Mesenchymal stem cell (in vitro differentiated cells and primary cell): ENCODE measurements around the gene RNF227. TPM values are rescaled to one million over a fixed set of nuclear protein-coding genes. Genes with fewer than 3 reads are reported as not detected.
A peak's percentile ranks its signal among the peaks of the same experiment; 100 is the strongest.

Experiments
- DNase-seq: peaks from one replicate; pipeline ENCODE4 v3.0.0-alpha.2; 2013
- H2AFZ ChIP-seq: one replicate; pipeline ENCODE4 v1.6.1; 2013; ENCODE audit warnings: low read depth, mild to moderate bottlenecking, control low read depth, inconsistent platforms, low read length, moderate library complexity
- H2AK5ac ChIP-seq: 2 replicates; pipeline ENCODE4 v1.6.1; 2013; ENCODE audit warnings: low read length, moderate library complexity, mild to moderate bottlenecking, inconsistent platforms; ENCODE audit not compliant: severe bottlenecking
- H2BK120ac ChIP-seq: one replicate; pipeline ENCODE4 v1.6.1; 2013; ENCODE audit warnings: low read depth, mild to moderate bottlenecking, inconsistent platforms, low read length, moderate library complexity
- H2BK12ac ChIP-seq, 2 experiments: one replicate each; pipeline ENCODE4 v1.6.1; 2013; ENCODE audit warnings: inconsistent platforms in 2 of 2, low read length in 2 of 2, mild to moderate bottlenecking in 2 of 2, moderate library complexity in 2 of 2, control low read depth in 1 of 2
- H2BK15ac ChIP-seq: one replicate; pipeline ENCODE4 v1.6.1; 2013; ENCODE audit warnings: mild to moderate bottlenecking, low read depth, inconsistent platforms; ENCODE audit not compliant: poor library complexity, severe bottlenecking
- H2BK5ac ChIP-seq: 2 replicates; pipeline ENCODE4 v1.6.1; 2013; ENCODE audit warnings: low read depth, mild to moderate bottlenecking, low read length, control low read depth, inconsistent platforms; ENCODE audit not compliant: poor library complexity, severe bottlenecking
- H3K14ac ChIP-seq, 2 experiments: one replicate each; pipeline ENCODE4 v1.6.1; 2013; ENCODE audit warnings: inconsistent platforms in 2 of 2, low read length in 2 of 2, control low read depth in 1 of 2, mild to moderate bottlenecking in 1 of 2, moderate library complexity in 1 of 2
- H3K18ac ChIP-seq, 2 experiments: one replicate each; pipeline ENCODE4 v1.6.1; 2013; ENCODE audit warnings: inconsistent platforms in 2 of 2, low read length in 2 of 2, control low read depth in 1 of 2, low read depth in 1 of 2, mild to moderate bottlenecking in 1 of 2
- H3K23ac ChIP-seq, 2 experiments: one replicate each; pipeline ENCODE4 v1.6.1; 2013; ENCODE audit warnings: inconsistent platforms in 2 of 2, low read length in 2 of 2, mild to moderate bottlenecking in 2 of 2, moderate library complexity in 2 of 2, control low read depth in 1 of 2
- H3K27ac ChIP-seq: 2 replicates; pipeline ENCODE4 v1.5.1; 2013; ENCODE audit warnings: mild to moderate bottlenecking, moderate library complexity, low read length, control low read depth, inconsistent platforms; ENCODE audit not compliant: poor library complexity, severe bottlenecking
- H3K27me3 ChIP-seq, 2 experiments: 2 replicates each; pipeline versions ENCODE4 v1.6.1 to v1.7.0; 2013; ENCODE audit warnings: low read length in 2 of 2, mild to moderate bottlenecking in 2 of 2, moderate library complexity in 2 of 2, control low read depth in 1 of 2, inconsistent platforms in 1 of 2; ENCODE audit not compliant: control insufficient read depth in 1 of 2, insufficient read depth in 1 of 2
- H3K36me3 ChIP-seq, 2 experiments: 2 replicates each; pipeline versions ENCODE4 v1.6.1 to v1.7.0; 2013; ENCODE audit warnings: low read length in 2 of 2, control low read depth in 1 of 2, inconsistent platforms in 1 of 2, low read depth in 1 of 2, mild to moderate bottlenecking in 1 of 2; ENCODE audit not compliant: insufficient read depth in 2 of 2, control insufficient read depth in 1 of 2
- H3K4ac ChIP-seq, 2 experiments: one replicate each; pipeline ENCODE4 v1.6.1; 2013; ENCODE audit warnings: inconsistent platforms in 2 of 2, low read length in 2 of 2, mild to moderate bottlenecking in 2 of 2, moderate library complexity in 2 of 2, control low read depth in 1 of 2, low read depth in 1 of 2
- H3K4me1 ChIP-seq: 2 replicates; pipeline ENCODE4 v1.6.1; 2013; ENCODE audit warnings: low read depth, low read length, control low read depth; ENCODE audit not compliant: control insufficient read depth, insufficient read depth
- H3K4me2 ChIP-seq: 2 replicates; pipeline ENCODE4 v1.6.1; 2013; ENCODE audit warnings: low read length, mild to moderate bottlenecking, inconsistent platforms; ENCODE audit not compliant: poor library complexity, severe bottlenecking
- H3K4me3 ChIP-seq, 2 experiments: 2 replicates each; pipeline versions ENCODE4 v1.5.1 to v1.7.0; 2013; ENCODE audit warnings: low read length in 2 of 2, mild to moderate bottlenecking in 2 of 2, control low read depth in 1 of 2, low read depth in 1 of 2; ENCODE audit not compliant: insufficient read depth in 1 of 2
- H3K79me1 ChIP-seq: replicated peaks from 2 replicates; pipeline ENCODE4 v1.6.1; 2013; ENCODE audit warnings: mild to moderate bottlenecking, control low read depth, low read length, inconsistent platforms; ENCODE audit not compliant: poor library complexity, severe bottlenecking
- H3K9ac ChIP-seq: 2 replicates; pipeline ENCODE4 v1.7.0; 2013; ENCODE audit warnings: mild to moderate bottlenecking, low read length, moderate library complexity
- H3K9me3 ChIP-seq: 2 replicates; pipeline ENCODE4 v1.7.0; 2013; ENCODE audit warnings: mild to moderate bottlenecking, low read length; ENCODE audit not compliant: control insufficient read depth
- H4K8ac ChIP-seq: one replicate; pipeline ENCODE4 v1.6.1; 2013; ENCODE audit warnings: inconsistent platforms, mild to moderate bottlenecking, low read length, moderate library complexity
- H4K91ac ChIP-seq: one replicate; pipeline ENCODE4 v1.6.1; 2013; ENCODE audit warnings: mild to moderate bottlenecking, low read length, inconsistent platforms
- WGBS: methylation state at CpG from one replicate; pipeline ENCODE4 v1.1.7; 2013; ENCODE audit warnings: mixed read lengths; 5-methylcytosine and 5-hydroxymethylcytosine counted together
- polyA plus RNA-seq, 2 experiments: library from polyadenylated mRNA; stranded (reverse); fragments of 200-250 nt; gene quantifications; one replicate each; pipeline ENCODE4 v1.2.3, GENCODE V29; 2013

Gene RNF227
- 0.39 TPM for polyA plus RNA-seq (2013, experiment 1 of 2)
- 0.38 TPM for polyA plus RNA-seq (2013, experiment 2 of 2)

- Histone ChIP-seq H2AK5ac (no peak within 1 kb of the TSS), H3K9ac (peak within 1 kb of the TSS; percentile 89), H3K4ac (peak within 1 kb of the TSS; percentile 95 to 98), H3K27ac (peak within 1 kb of the TSS; percentile 4), H3K9me3 (no peaks in the 10 kb centered on the region), H3K14ac (peak within 1 kb of the TSS in 1 of 2 experiments; percentile 98), H3K4me3 (peak within 1 kb of the TSS; percentile 48 to 86), H3K79me1 (peaks cover 2% of the 10 kb centered on the region), H2BK12ac (peak within 1 kb of the TSS; percentile 8 to 81), H4K91ac (peak within 1 kb of the TSS; percentile 93), H3K4me2 (peak within 1 kb of the TSS; percentile 89), H2BK120ac (peak within 1 kb of the TSS; percentile 90), H2AFZ (peak within 1 kb of the TSS; percentile 92), H4K8ac (peak within 1 kb of the TSS; percentile 99), H3K18ac (peak within 1 kb of the TSS; percentile 96 to 99), H2BK5ac (no peak within 1 kb of the TSS), H3K36me3 (peaks cover 17 to 19% of the 10 kb centered on the region in 2 experiments), H2BK15ac (peak within 1 kb of the TSS; percentile 96), H3K27me3 (no peaks in the 10 kb centered on the region), H3K4me1 (peaks cover 15% of the 10 kb centered on the region), H3K23ac (peak within 1 kb of the TSS in 1 of 2 experiments; percentile 92)
- peak; percentile 96 for DNase-seq
- WGBS = 2% methylated on average over 96 of the region's 100 CpGs
Measured at GRCh38 chr17:7915611-7916384, at the start of gene RNF227. Gene RNF227 (minus strand): TSS chr17:7916289. CDS start chr17:7916195, 94 bp downstream.

- H3K14ac ChIP-seq = no peak overlapping the region
- no peak overlapping the region for H3K18ac ChIP-seq
- H4K91ac ChIP-seq = no peak overlapping the region
- H3K4me3 ChIP-seq = no peak overlapping the region
- H2BK5ac ChIP-seq = no peak overlapping the region
- no peaks in the 10 kb centered on the region for H3K36me3 ChIP-seq
- H2AFZ ChIP-seq = no peak overlapping the region
- H2AK5ac ChIP-seq = no peak overlapping the region
- no peaks in the 10 kb centered on the region for H3K9me3 ChIP-seq
- no peaks in the 10 kb centered on the region for H3K4me1 ChIP-seq
- peaks cover 8 to 13% of the 10 kb centered on the region in 2 experiments for H3K27me3 ChIP-seq
- WGBS = 77% methylated on average over 2 of the region's 2 CpGs
- no peak overlapping the region for H2BK15ac ChIP-seq
- no peak for DNase-seq
- no peaks in the 10 kb centered on the region for H3K79me1 ChIP-seq
- H3K9ac ChIP-seq = no peak overlapping the region
- no peak overlapping the region for H2BK12ac ChIP-seq
- H3K4ac ChIP-seq = no peak overlapping the region
- no peak overlapping the region for H2BK120ac ChIP-seq
- H3K27ac ChIP-seq = no peak overlapping the region
- H3K23ac ChIP-seq = no peak overlapping the region
- no peak overlapping the region for H3K4me2 ChIP-seq
- no peak overlapping the region for H4K8ac ChIP-seq
Measured at GRCh38 chr17:7961421-7961820, 45.3 kb upstream of the RNF227 start.

DNA sequence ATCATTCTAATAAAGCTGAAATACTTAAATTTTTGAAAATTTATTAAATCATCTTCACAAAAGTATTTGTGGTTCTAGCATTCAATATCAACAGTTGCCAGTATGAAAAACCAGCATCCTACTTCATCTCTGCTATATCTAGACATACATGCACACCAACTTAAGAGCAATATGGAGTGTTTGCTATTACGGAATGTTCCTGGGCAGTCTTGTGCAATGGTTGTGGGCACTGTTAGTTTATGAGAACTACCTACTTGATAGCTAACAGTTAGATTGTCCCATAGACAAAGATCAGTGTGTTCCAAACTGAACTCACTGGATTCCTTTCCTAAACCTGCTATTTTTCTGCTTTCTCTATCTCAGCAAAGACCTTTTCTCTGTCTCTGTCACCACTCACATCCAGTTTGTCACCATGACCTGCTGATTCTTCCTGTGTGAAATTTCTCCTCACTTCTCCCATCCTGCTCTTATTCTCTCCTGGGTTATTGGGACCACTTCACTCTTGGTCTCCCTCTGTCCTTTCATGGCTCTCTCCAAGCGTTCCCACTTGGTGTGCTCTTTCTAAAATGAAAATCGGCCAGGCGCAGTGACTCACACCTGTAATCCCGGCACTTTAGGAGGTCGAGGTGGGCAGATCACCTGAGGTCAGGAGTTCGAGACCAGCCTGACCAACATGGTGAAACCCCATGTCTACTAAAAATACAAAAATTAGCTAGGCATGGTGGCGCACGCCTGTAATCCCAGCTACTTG, 43.6 kb upstream of the RNF227 start:
- no peaks in the 10 kb centered on the region for H3K79me1 ChIP-seq
- 84% methylated on average over 6 of the region's 9 CpGs for WGBS
- no peak overlapping the region for H2AK5ac ChIP-seq
- H3K9ac ChIP-seq = no peak overlapping the region
- H3K4me2 ChIP-seq = no peak overlapping the region
- no peak overlapping the region for H3K4me3 ChIP-seq
- H3K4me1 ChIP-seq = no peaks in the 10 kb centered on the region
- H2BK15ac ChIP-seq = no peak overlapping the region
- H3K18ac ChIP-seq = no peak overlapping the region
- peaks cover 8 to 13% of the 10 kb centered on the region in 2 experiments for H3K27me3 ChIP-seq
- H4K8ac ChIP-seq = no peak overlapping the region
- no peak overlapping the region for H3K23ac ChIP-seq
- no peak overlapping the region for H4K91ac ChIP-seq
- H3K27ac ChIP-seq = no peak overlapping the region
- H2AFZ ChIP-seq = no peak overlapping the region
- no peaks in the 10 kb centered on the region for H3K9me3 ChIP-seq
- H2BK5ac ChIP-seq = no peak overlapping the region
- no peak overlapping the region for H3K14ac ChIP-seq
- no peaks in the 10 kb centered on the region for H3K36me3 ChIP-seq
- DNase-seq = peak; percentile 32
- H3K4ac ChIP-seq = no peak overlapping the region
- H2BK120ac ChIP-seq = no peak overlapping the region
- no peak overlapping the region for H2BK12ac ChIP-seq
